ENCODE measurements around the gene IARS2.
"Not testable (repeated sequence)": the region's sequence is repeated elsewhere in the genome, so short reads cannot be mapped to it uniquely, and the experiment has no call there.

IARS2 gene

GRCh38 chr1:220062629-220063028 lies 31.3 kb upstream of the IARS2 start:
- H3K4me3 ChIP-seq (replicated peaks; ENCODE audit: low read depth, low read length): no peak overlapping the region
- TF ChIP-seq CTCF (IDR thresholded peaks at IDR 0.05; ENCODE audit: low read depth, low read length, missing control alignments): no peak
- DNase-seq (ENCODE audit: extremely low read depth, low read depth): no peak

DNA sequence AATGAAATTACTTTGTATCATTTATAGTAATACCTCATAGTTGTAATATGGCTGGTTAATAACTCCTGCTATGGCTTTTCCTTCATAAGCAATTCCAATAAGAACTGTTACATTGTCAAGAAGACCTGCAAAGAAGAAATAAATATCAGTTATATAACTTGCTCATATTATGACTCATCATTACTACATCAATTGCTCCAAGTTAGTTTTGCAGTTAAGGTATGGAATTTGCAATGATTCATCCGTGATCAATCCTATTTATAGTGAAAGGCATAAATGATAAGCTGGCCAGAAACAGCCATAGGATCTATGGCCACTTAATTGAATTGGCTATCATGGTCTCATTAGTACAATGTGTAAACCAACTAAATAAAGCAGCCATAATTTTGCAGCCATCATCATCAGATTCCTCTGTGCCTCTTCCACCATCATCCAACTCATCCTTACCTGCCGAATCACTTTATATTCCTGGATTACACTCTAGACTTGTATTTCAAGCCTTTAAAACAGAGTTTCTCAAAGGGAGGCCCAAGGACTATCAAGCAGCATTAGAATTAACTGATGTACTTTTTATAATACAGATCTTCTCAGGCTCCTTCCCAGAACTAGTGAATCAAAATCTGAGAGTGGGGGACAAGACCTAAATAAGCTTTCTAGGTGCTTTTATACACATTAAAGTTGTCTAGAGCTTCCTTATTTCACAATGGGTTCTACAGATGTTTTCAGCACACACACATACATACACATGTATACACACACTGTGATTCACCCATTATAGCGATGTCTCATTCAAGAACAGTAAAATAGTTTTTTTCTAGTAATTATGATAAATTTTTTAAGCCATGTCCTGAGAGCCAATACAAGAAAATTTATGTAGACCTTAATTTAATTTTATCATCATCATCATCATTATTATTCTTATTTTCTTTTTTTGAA lies 26.4 kb upstream of the IARS2 start:
- DNase-seq (ENCODE audit: extremely low read depth, low read depth): no peak
- no peak overlapping the region for H3K4me3 ChIP-seq (replicated peaks; ENCODE audit: low read depth, low read length)
- TF ChIP-seq CTCF (IDR thresholded peaks at IDR 0.05; ENCODE audit: low read depth, low read length, missing control alignments): no peak

DNA sequence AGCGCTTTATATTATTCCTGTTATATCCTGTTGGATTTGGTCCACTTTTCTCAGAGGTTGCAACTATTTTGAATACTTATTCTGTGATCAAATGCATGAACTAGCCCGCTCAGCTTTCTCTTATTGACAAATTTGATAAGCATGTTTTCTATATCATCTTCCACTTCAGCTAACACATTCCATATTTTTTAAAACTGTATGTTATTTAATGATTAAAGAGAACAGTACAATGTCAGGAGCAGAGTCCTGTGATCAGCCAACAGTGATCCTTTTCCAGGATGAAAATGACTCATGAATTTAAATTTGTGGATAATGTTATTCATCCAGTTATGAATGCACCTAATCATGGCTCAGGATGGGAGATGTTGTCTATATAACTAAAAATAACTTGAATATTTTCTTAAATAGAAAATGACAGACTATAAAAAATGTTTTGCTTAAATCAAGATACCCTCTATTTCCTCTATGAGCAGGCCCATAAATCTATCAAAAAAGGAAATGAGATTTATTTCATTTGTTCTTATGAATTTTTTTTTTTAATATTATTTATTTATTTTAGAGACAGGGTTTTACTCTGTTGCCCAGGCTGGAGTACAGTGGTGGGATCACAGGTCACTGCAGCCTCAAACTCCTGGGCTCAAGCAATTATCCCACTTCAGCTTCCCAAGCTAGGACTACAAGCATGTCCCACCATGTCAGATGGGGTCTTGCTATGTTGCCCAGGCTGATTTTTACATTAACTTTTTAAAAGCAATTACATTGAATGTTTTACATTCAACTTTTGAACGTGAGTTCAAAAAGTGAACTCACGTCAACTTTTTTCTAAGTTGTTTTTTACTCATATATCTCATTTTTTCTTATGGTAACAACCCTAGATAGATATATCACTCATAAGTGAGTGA lies 16.8 kb upstream of the IARS2 start:
- no peak overlapping the region for H3K4me3 ChIP-seq (replicated peaks; ENCODE audit: low read depth, low read length)
- no peak for DNase-seq (ENCODE audit: extremely low read depth, low read depth)
- TF ChIP-seq CTCF (IDR thresholded peaks at IDR 0.05; ENCODE audit: low read depth, low read length, missing control alignments): no peak

GRCh38 chr1:220077887-220078286 lies 16.0 kb upstream of the IARS2 start:
- H3K4me3 ChIP-seq (replicated peaks; ENCODE audit: low read depth, low read length): no peak overlapping the region
- DNase-seq (ENCODE audit: extremely low read depth, low read depth): no peak
- TF ChIP-seq CTCF (IDR thresholded peaks at IDR 0.05; ENCODE audit: low read depth, low read length, missing control alignments): no peak

GRCh38 chr1:220084460-220084859 lies 9.5 kb upstream of the IARS2 start:
- no peak for DNase-seq (ENCODE audit: extremely low read depth, low read depth)
- TF ChIP-seq CTCF (IDR thresholded peaks at IDR 0.05; ENCODE audit: low read depth, low read length, missing control alignments): no peak
- H3K4me3 ChIP-seq (replicated peaks; ENCODE audit: low read depth, low read length): no peak overlapping the region

DNA sequence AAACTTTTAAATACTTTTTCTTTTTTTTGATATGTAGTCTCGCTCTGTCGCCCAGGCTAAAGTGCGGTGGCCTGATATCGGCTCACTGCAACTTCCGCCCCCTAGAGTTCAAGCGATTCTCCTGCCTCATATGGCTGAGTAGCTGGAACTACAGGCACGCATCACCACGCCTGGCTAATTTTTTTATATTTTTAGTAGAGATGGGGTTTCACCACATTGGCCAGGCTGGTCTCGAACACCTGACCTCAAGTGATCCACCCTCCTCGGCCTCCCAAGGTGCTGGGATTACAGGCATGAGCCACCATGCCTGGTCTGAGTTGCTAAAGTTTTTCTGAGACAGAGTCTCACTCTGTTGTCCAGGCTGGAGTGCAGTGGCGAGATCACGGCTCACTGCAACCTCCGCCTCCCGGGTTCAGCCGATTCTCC lies 7.7 kb upstream of the IARS2 start:
- DNase-seq (ENCODE audit: extremely low read depth, low read depth); H3K4me3 ChIP-seq (replicated peaks; ENCODE audit: low read depth, low read length): not testable (repeated sequence)

Data from HFF-Myc (cell line).